GM08714 (cell line): ENCODE data around the gene CSH2.
"Not testable (repeated sequence)": the region's sequence is repeated elsewhere in the genome, so short reads cannot be mapped to it uniquely, and the experiment has no call there.

ENCODE experiments used
- H3K4me3 ChIP-seq: fragments of 200-500 bp; sonication (Bioruptor generic); 2 replicates; pipeline ENCODE4 v1.5.1; 2014; ENCODE audit warnings: mild to moderate bottlenecking, low read length, inconsistent platforms
- ZNF274 ChIP-seq: IDR thresholded peaks from 2 replicates; pipeline ENCODE4 v1.6.1; 2012; ENCODE audit warnings: mild to moderate bottlenecking, low read depth, low read length

Gene CSH2

GRCh38 chr17:63859257-63859656, 14.2 kb downstream of the CSH2 start:
- TF ChIP-seq ZNF274 = no peak
- H3K4me3 ChIP-seq = no peak overlapping the region

- not testable (repeated sequence) for H3K4me3 ChIP-seq
These were observed 17.1 kb downstream of the CSH2 start for GRCh38 chr17:63856425-63856824.

DNA sequence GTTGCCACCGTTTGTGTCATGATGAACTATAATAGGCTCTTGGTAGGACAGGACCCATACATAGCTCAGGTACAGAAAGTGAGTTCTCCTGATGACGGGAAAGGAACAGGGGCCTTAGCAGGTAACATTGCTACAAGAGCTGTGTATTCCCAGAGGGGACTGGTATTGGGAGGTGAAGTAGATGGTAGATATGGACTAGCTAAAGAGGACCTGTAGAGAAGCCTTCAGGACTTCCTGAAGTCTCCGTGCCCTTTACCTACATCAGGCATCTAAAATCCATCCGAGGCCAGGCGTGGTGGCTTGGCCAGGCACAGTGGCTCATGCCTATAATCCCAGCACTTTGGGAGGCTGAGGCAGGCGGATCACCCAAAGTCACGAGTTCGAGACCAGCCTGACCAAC, 18.3 kb downstream of the CSH2 start:
- TF ChIP-seq ZNF274 = no peak

DNA sequence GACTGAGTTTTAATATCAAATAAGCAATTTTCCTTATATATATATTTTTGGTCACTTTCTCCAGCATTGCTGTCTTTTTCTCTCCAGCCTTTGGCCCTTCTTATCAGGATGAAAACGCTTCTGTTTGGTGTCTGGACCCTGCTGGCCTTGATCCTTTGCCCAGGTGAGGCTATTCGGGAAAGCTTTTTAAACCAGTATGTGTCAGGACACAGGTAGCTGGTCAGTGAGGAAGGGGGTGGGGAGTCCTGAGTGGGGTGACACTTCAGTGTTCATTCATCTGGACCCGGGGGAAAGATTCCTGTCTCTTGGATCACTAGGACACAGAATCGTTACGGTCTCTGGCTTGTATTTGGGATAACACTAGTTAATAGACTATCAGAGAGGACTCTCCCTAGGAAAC, 18.8 kb downstream of the CSH2 start:
- no peak for TF ChIP-seq ZNF274
- no peak overlapping the region for H3K4me3 ChIP-seq

More for the DNA sequence above, 18.3 kb downstream of the CSH2 start:
- H3K4me3 ChIP-seq = no peak overlapping the region

- TF ChIP-seq ZNF274 = no peak
- H3K4me3 ChIP-seq = no peak overlapping the region
These were observed 20.2 kb downstream of the CSH2 start for GRCh38 chr17:63853260-63853659.

- TF ChIP-seq ZNF274 = no peak
- H3K4me3 ChIP-seq = no peak overlapping the region
These were observed 23.1 kb downstream of the CSH2 start for GRCh38 chr17:63850401-63850800.

DNA sequence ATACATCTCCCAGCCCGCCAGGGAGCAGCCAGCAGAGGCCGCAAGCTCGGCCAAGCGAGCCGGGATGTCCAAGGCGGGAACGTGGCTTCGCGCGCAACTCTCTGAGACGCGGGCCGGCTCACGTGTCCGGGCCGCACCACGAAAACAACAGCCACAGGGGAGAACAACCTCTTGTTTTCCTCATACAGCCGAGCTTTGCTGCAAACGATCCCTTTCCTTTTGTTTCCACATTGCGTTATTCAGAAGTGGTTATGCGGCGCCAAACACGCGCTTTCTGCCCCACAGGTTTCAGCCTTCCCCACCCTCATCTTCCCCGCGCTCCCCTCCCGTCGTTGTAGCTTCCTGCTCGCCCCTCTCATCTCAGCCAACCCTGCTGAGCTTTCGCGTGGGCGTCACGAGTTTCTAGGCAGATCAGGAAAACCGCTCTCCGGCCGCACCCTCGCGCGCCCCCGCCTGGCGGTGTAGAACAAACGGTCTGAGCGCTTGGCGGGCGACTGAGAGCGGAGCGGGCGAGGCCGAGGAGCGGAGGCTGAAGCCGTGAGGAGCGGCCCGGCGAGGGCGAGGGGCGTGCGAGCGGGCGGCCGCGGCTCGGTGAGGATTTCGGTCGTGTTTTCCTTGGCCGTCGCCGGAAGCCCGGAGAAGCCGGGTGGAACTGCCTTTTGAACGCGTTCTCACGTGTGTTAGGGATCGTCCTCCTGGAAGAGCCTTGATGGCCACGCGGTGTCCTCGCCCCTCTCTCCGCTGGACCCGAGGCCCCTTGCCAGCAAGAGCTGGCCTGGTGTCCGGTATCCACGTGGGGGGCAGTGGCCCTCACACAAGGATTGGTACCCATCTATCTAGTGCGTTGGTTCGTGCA, 24.4 kb downstream of the CSH2 start:
- H3K4me3 ChIP-seq = peak overlapping the region; percentile 18; the same call in 1 of the 2 replicates
- no peak for TF ChIP-seq ZNF274

DNA sequence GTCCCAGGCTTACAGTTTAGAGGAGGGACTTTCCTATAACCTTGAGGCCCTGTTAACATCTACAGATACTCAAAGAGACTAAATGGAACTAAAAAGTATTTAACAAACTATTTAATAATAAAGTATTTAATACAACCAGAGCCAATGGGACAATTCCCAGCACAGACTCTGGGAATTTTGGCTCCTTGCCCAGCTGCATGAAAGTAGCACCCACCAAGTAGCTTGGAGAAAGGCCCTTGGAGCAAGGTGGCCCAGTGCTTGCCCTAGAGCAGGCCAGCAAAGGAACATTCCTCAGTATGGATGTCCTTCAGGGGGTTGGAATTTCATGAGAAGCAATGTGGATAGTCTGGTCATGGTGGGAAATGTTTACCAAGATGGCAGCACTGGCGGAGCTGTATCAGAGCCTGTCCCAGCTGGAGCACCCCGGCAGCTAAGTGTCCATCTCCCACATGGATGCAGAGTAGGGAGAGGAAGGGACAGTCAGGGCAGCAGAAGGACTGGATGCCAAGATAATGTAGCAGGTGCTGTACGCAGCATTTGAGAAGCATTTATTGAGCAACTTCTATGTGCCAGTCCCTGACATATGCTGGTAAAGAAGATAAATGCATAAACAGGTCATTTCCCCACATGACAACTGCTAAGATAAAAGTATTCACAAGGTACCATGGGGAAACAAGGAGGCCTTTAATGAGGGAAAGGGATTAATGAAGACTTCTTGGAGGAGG, 25.8 kb downstream of the CSH2 start:
- H3K4me3 ChIP-seq = no peak overlapping the region
- no peak for TF ChIP-seq ZNF274

- no peak for TF ChIP-seq ZNF274
- no peak overlapping the region for H3K4me3 ChIP-seq
These were observed 28.0 kb downstream of the CSH2 start for GRCh38 chr17:63845509-63845908.

- H3K4me3 ChIP-seq = peak overlapping the region; percentile 61; the same call in 1 of the 2 replicates
- no peak for TF ChIP-seq ZNF274
These were observed 29.4 kb downstream of the CSH2 start for GRCh38 chr17:63843910-63844677.

GRCh38 chr17:63843387-63843888, 30.0 kb downstream of the CSH2 start:
- H3K4me3 ChIP-seq = peak overlapping the region; percentile 61

DNA sequence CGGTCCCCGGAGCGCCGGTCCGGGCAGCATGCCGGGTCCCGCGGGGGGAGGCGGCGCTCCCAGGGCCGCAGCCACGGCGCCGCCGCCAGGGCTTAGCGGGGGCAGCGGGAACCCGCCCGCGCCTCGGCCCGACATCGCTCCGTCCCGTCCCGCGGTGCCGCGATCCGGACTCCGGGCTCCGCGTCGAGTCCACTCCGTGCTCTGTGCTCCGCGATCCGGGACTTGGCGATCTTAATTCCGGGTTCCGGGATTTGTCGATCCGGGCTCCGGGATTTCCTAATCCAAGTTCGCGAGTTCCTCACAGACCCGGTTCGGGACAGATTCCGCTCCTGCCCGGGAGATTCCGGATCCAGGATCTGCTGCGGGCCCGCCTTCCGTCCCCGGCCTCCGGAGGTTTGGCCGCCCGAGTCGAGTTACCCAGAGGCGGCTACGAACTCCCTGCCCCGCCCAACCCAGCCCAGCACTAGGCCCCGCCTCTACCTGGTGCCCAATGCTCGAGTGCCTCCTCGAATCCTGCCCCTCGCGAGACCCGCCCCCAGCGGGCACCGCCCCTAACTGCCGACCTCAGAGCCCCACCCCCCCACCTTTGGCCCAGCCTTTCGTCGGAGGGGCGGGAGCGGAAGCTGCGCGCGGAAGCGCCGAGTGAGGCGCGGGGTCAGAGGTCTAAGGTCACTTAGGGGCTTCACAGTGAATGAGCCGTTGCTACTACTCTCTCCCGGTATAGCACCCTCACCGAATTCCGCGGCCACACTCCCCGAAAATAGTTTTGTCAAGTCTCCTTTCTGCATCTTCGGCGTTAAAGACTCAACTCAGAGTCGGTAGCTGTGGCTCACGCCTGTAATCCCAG, 30.7 kb downstream of the CSH2 start, which contains the start of gene SMARCD2:
TSS of gene SMARCD2 (minus strand) at position 146 of the 847 bp plus-strand sequence. CDS start at position 135, 11 bp downstream.
- peak within 1 kb of the TSS; percentile 90 for H3K4me3 ChIP-seq
- TF ChIP-seq ZNF274 = no peak

GRCh38 chr17:63842173-63842539, 31.3 kb downstream of the CSH2 start:
- TF ChIP-seq ZNF274 = no peak
- H3K4me3 ChIP-seq = peak overlapping the region; percentile 90
